GM10248 (cell line): Measurements from ENCODE around the gene PDXP.

Experiments
- CTCF ChIA-PET: fragments of 300-600 bp; sonication (Branson Sonifier 250); formaldehyde crosslinking; extraction: SDS; loops from one replicate; lab custom pipeline; 2021; ENCODE audit warnings: antibody characterized with exemption; lab: Yijun Ruan, JAX
- POLR2A ChIA-PET: fragments of 350-650 bp; sonication (Branson Sonifier 250); formaldehyde crosslinking; extraction: SDS; loops from one replicate; lab custom pipeline; 2020; ENCODE audit warnings: antibody characterized with exemption; lab: Yijun Ruan, JAX
- DNase-seq: peaks from one replicate; pipeline ENCODE4 v3.0.0; 2012; ENCODE audit errors: extremely low spot score
- CTCF ChIP-seq: IDR thresholded peaks from 2 replicates; pipeline ENCODE4 v1.5.1; 2012; ENCODE audit warnings: mild to moderate bottlenecking, low read depth; ENCODE audit errors: extremely low read depth, missing control alignments, control extremely low read depth

PDXP gene

GRCh38 chr22:37659897-37660708, 1.6 kb downstream of the PDXP start:
- no peak for DNase-seq
- no peak for TF ChIP-seq CTCF
- ChIA-PET POLR2A (interaction anchor here (5.5 kb wide), 1 partner anchor 16 kb away, joined by 39 read pairs; the partner anchor contains the start of gene LGALS1), CTCF (interaction anchor here (1.2 to 21.9 kb wide), 10 partner anchors 10 to 204 kb away, joined by 3 to 315 read pairs (median 9); partner anchors contain the start of genes GGA1, LGALS1 and NOL12)

GRCh38 chr22:37660709-37661045, 2.2 kb downstream of the PDXP start:
- ChIA-PET POLR2A (interaction anchor here (5.5 kb wide), 1 partner anchor 15 kb away, joined by 39 read pairs; the partner anchor contains the start of gene LGALS1), CTCF (interaction anchor here (1.2 to 21.9 kb wide), 8 partner anchors 10 to 203 kb away, joined by 3 to 315 read pairs (median 18); partner anchors contain the start of genes LGALS1 and NOL12)
- no peak for TF ChIP-seq CTCF

GRCh38 chr22:37661160-37661924, 2.8 kb downstream of the PDXP start:
- no peak for DNase-seq

More at GRCh38 chr22:37660709-37661045, 2.2 kb downstream of the PDXP start:
- no peak for DNase-seq

GRCh38 chr22:37662039-37662438, 3.5 kb downstream of the PDXP start:
- no peak for DNase-seq
- no peak for TF ChIP-seq CTCF
- CTCF ChIA-PET = interaction anchor here (0.9 to 21.9 kb wide), 10 partner anchors 10 to 202 kb away, joined by 3 to 315 read pairs (median 9); partner anchors contain the start of genes LGALS1 and NOL12
- POLR2A ChIA-PET = interaction anchor here (0.9 to 5.5 kb wide), 2 partner anchors 9 to 14 kb away, joined by 3 to 39 read pairs; partner anchors contain the start of gene LGALS1

More at GRCh38 chr22:37661160-37661924, 2.8 kb downstream of the PDXP start:
- TF ChIP-seq CTCF = peak; percentile 77
- ChIA-PET POLR2A (interaction anchor here (0.6 to 5.5 kb wide), 3 partner anchors 8 to 15 kb away, joined by 3 to 39 read pairs (median 4); partner anchors contain the start of gene LGALS1), CTCF (interaction anchor here (0.8 to 21.9 kb wide), 13 partner anchors 9 to 202 kb away, joined by 3 to 315 read pairs (median 4); partner anchors contain the start of genes LGALS1 and NOL12)

- POLR2A ChIA-PET = interaction anchor here (0.6 kb wide), 2 partner anchors 20 to 541 kb away, joined by 3 to 5 read pairs; no protein-coding TSS in a partner anchor
- CTCF ChIA-PET = interaction anchor here (1.5 to 21.9 kb wide), 5 partner anchors 8 to 57 kb away, joined by 5 to 315 read pairs (median 78); partner anchors contain the start of genes LGALS1 and NOL12
- DNase-seq = no peak
Observed at GRCh38 chr22:37663521-37664140, 5.1 kb downstream of the PDXP start.

More at GRCh38 chr22:37663521-37664140, 5.1 kb downstream of the PDXP start:
- no peak for TF ChIP-seq CTCF
